NCI-H748 (cell line): ENCODE data around the gene CDHR3.
A peak's percentile ranks its signal among the peaks of the same experiment; 100 is the strongest.
"Not testable (repeated sequence)": the region's sequence is repeated elsewhere in the genome, so short reads cannot be mapped to it uniquely, and the experiment has no call there.

Experiments
- DNase-seq: peaks from one replicate; lab custom pipeline; 2025; ENCODE audit not compliant: unreplicated experiment; lab: John Stamatoyannopoulos, UW

CDHR3 gene

GRCh38 chr7:105996860-105997737 is 34.0 kb downstream of the CDHR3 start:
- DNase-seq = no peak

DNA sequence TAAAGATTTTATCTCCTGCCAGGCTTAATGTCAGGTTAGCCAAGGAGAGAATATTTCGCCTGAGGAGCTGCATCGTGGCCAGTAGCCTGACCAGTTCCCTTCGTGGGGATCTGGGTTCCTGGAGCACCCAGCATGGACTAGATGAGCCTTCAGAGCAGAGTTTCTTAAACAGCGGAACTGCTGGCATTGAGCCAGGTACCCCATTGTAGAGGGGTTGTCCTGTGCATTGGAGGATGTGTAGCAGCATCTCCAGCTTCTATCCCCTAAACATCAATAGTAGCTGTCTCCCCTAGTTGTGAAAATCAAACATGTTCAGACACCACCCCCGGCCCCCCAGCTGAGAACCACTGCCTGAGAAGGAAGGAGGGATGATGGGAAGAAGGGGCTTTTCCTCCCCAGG is 36.2 kb downstream of the CDHR3 start:
- DNase-seq = no peak

- DNase-seq = no peak
These were observed 38.1 kb downstream of the CDHR3 start for GRCh38 chr7:106001196-106001595.

DNA sequence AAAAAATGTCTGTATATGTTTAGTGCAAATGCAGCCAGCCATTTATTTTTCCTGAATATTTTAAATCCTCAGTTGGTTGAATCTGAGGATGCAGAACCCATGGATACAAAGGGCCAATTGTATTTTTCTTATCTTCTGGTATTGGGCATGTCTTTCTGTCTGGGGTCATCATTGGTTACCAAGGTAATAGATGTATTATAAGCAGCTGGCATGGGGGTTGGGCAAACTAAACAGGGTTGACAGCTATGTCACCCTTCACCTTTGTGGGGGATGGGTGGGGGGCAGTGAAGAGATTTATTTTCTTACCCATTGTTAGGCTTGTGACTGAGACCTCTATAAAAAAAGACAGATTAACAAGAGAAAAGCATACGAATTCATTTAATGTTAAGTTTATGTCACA is 38.8 kb downstream of the CDHR3 start:
- peak; percentile 52 for DNase-seq

DNA sequence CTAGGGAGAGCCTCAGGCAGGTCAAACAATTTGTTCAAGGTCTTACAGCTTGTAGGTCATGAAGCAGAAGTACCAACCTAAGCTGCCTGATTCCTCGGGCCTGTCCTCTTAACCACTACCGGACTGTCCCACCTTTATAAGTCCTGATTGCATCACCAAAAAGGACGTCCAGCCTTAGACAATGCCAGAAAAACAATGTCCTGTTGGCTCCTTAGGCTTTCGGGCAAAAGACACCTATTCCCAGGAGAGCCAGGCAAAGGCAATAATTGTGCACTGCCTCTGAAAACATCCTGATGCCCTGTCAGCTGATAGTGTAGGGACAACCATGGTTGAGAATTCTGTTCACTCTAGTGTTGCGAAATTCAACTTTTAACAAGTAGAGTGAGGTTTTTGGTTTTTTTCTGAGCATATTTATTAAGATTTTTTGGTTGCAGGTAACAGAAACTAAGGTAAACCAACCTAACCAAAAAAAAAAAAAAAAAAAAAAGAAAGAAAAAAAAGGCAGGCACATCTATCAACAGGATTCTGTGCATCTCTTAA is 40.5 kb downstream of the CDHR3 start:
- no peak for DNase-seq

DNA sequence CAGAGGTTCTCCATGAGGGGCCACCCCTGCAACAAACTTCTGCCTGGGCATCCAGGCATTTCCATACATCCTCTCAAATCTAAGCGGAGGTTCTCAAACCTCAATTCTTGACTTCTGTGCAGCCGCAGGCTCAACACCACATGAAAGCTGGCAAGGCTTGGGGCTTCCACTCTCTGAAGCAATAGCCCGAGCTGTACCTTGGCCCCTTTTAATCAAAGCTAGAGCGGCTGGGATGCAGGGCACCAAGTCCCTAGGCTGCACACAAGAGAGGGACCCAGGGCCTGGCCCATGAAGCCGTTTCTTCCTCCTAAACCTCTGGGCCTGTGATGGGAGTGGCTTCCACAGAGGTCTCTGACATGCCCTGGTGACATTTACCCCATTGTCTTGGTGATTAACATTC is 43.8 kb downstream of the CDHR3 start:
- no peak for DNase-seq

DNA sequence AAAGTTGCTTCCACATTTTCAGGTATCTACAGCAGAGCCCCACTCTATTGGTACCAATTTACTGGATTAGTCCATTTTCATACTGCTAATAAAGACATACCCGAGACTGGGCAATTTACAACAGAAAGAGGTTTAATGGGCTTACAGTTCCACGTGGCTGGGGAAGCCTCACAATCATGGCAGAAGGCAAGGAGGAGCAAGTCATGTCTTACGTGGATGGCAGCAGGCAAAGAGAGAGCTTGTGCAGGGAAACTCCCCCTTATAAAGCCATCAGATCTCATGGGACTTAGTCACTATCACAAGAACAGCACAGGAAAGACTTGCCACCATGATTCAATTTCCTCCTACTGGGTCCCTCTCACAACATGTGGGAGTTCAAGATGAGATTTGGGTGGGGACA is 44.7 kb downstream of the CDHR3 start:
- not testable (repeated sequence) for DNase-seq

DNA sequence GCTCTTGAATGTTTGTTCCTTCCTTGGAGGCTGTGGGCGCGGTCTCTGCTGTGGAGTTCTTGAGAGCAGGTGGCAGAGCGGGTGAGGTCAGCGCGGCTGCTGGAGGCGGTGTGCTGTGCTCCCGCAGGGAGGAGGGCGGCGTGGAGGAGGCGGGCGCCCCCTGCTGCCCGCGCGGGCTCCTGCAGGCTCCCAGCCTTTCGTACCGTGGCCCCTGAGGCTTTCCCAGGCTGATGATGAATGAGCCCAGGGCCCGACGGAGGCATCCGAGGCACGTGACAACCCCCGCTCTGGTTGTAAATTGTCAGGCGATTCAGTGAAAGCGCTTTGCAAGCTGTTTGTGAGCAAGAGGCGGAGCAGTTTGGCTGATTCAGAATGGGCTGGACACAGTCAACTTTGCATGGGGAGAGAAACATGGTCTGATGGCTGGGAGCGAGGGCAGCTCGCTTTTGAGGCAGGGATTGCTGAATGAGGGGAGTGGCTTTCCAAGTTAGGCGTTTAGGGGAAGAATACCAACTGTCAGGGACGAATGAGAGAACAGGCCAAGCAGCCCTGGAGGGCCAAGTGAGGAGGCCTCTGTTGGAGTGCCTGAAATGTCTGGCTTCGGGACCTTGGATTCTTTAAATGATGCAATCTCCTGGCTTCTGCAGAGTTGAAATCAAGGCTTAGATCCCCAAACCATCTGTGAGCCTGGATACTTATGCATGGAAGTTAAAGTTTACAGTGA is 46.6 kb downstream of the CDHR3 start:
- DNase-seq = peak; percentile 85

GRCh38 chr7:106010331-106010730 is 47.3 kb downstream of the CDHR3 start:
- no peak for DNase-seq

- DNase-seq = no peak
These were observed 47.8 kb downstream of the CDHR3 start for GRCh38 chr7:106010866-106011265.

GRCh38 chr7:106012184-106012583 is 49.1 kb downstream of the CDHR3 start:
- DNase-seq = no peak

DNA sequence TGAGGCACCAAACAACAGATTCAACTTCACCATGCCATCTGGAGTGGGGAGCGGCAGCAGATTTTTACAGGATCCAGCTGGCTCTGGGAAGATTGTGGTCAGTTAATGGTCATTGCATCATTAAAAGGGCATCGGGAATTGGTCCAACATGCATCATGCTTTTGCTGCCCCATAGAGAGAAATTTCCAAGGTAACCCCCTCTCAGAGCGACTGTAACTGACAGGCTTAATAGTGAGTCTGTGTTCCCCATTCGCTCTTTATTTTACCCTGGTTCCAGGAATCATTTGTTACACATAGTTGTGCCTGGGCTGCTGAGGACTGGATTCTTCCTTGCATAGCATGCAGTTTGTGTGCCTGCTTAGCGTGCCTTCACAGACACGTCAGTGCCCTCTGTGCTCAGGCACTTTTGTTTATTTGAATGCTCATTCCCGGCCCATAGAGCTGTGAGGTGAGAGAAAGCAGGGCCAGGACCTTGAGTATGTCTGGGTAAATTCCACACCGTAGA is 49.9 kb downstream of the CDHR3 start:
- DNase-seq = no peak

DNA sequence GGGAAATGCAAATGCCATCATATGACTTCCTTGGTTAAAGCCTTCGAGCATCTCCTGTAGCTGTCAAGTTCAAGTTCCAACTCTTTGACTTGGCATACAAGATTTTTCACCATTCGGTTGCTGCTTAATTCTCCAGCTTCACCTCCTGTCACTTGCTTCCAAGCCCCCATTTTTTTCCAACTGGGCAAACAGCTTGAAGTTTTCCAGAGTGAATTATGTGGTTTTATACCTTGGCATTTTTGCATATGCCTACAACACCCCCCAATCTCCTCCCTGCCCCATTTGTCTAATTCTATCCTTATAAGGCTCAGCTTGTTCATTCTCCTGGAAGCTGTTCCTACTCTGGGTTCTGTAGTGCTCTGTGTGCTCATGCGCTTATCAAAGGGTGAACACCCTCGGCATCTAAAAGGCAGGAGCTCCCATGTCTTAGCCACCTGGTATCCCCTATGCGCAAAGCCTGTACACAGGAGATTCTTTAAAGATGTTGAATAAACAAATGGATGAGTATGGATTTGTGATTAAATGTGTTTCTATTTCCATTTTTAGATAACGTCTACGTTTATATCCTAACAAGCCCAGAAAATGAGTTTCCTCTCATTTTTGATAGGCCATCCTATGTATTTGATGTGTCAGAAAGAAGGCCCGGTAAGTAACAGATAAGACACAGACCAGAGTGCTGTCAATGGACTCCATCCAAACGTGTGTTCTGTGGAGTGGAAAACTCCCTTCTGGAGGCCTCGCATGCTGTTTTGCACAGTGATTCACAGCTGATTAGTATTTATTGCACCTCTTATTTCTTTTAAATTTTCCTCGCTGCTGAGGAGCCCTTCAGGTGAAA is 52.5 kb downstream of the CDHR3 start:
- DNase-seq = no peak

DNA sequence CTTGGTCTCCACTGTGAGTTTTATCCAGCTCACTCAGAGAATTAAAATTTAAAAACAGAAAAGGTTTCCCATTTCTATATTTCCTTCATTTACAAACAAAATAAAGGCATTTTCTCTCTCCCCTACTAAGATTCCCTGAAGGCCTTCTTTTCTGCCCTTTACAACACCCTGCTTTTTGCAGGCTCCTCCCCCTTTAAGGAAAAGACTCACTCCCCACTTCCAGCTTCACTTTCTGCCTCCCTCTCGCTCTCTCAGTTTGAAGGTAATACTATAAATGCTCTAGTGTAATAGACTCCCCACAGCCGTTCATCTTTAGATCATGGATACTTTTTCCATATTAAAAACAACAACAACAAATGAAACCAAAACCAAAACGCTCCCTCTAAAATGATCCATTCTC is 53.3 kb downstream of the CDHR3 start:
- DNase-seq = no peak

DNA sequence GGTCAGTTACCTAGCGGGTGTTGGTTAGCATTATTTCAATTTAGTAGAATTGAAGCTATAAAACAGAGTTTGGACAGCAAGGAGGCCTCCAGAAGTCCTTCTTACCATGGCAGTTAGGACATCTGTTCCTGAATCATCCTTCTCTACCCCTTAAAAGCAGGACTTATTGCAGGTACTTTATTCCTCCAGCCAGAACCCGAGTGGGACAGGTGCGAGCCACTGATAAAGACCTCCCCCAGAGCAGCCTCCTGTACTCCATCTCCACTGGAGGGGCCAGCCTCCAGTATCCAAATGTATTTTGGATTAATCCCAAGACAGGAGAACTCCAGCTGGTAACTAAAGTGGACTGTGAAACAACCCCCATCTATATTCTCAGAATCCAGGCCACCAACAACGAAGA is 54.6 kb downstream of the CDHR3 start:
- no peak for DNase-seq

DNA sequence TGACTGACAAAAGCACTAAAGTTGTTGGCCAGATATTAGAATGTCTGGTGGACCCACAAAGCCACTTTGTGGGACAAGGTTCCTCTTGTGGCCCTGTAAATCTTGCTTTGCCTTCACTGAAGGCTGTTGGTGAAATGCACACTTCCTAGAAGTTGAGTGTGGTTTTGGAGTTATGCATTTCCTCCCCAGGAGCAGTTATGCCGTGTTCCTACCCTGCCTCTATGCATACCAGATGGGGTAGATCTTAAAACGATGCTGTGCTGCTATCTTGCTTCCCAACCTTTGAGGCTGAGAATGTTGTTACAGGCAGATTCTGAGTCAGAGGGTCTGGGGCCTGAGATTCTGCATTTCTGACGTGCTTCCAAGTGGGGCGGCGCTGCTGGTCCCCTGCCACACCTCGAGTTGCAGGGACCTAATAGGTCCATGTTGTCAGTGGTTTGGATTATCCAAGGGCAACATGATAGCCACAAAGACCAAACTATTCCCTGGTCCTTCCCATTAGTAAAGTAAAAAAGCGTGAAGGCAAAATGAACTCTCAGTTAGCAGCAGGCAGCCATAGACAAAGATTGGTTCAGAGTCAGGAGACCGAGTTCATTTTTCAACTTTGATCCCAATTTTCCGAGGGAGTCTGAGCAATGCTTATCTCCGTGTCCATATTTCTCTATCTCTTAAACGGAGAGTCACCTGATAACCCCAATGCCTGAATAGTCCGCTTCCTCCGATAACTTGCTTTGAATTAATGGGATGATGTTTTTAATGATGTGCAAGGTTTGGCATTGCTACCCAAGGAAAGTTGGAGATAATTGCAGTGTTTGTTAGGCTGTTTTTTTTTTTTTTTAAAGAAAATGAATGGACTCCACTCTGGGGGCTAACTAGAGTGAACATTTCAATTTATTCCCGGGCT is 55.8 kb downstream of the CDHR3 start:
- no peak for DNase-seq

DNA sequence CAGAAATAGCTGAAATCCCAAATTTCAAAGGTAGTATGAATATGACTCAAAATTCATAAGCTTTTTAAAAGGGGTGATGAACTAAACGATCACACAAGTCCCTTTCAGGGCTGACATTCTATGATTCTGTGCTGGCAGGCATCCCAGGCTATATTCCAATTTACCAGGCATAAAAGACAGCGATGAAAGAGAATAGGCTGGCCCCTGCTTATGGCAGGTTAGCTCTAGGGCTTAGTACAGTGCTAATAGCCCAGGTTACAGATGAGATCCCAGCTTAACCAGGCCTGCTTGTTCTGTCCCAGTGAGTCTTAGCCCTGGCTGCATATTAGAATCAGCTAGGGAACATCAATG is 56.4 kb downstream of the CDHR3 start:
- no peak for DNase-seq

- peak; percentile 12 for DNase-seq
These were observed 58.3 kb downstream of the CDHR3 start for GRCh38 chr7:106021151-106022067.

DNA sequence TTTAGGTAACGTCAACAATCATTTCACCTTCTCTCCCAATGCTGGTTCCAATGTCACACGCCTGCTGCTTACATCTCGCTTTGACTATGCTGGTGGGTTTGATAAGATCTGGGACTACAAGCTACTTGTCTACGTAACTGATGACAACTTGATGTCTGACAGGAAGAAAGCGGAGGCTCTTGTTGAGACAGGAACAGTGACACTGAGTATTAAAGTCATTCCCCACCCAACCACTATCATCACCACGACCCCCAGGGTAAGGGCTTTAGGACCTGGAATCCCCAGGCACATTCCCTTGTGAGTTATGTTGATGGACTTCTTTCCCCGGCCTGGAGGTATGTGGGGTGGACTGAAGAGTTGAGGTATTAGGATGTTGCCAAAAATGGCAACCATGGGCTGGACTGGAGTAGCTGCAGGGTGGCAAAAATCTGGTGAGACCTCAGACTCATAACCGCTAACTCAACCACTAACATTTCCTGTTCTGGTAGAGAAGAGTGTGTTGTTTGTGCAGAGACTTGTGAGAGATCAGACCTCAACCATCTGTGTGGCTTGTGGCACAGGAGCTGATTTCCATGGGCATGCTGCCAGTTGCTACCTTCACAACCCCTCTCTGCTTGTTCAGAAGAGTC is 59.2 kb downstream of the CDHR3 start:
- no peak for DNase-seq
